ENCODE results near the gene MAZ.
"Not testable (repeated sequence)": the region's sequence is repeated elsewhere in the genome, so short reads cannot be mapped to it uniquely, and the experiment has no call there.

Gene MAZ

GRCh38 chr16:29775742-29776408 is 30.5 kb upstream of the MAZ start:
- H3K4me3 ChIP-seq (ENCODE audit: low read depth, low read length): no peak overlapping the region
- peak; percentile 20 for DNase-seq (ENCODE audit: low read depth)
- TF ChIP-seq CTCF (conservative IDR thresholded peaks at IDR 0.05; ENCODE audit: low read depth, low read length): no peak

GRCh38 chr16:29777576-29778350 is 28.6 kb upstream of the MAZ start, which contains the start of gene ZG16:
Gene ZG16, plus strand, starts transcription at chr16:29778256. Its CDS starts 1,011 bp downstream, at chr16:29779267.
- TF ChIP-seq CTCF (conservative IDR thresholded peaks at IDR 0.05; ENCODE audit: low read depth, low read length): no peak
- no peak within 1 kb of the TSS for H3K4me3 ChIP-seq (ENCODE audit: low read depth, low read length)
- DNase-seq (ENCODE audit: low read depth): no peak

GRCh38 chr16:29779474-29779873 is 26.9 kb upstream of the MAZ start:
- no peak for DNase-seq (ENCODE audit: low read depth)
- no peak for TF ChIP-seq CTCF (conservative IDR thresholded peaks at IDR 0.05; ENCODE audit: low read depth, low read length)

DNA sequence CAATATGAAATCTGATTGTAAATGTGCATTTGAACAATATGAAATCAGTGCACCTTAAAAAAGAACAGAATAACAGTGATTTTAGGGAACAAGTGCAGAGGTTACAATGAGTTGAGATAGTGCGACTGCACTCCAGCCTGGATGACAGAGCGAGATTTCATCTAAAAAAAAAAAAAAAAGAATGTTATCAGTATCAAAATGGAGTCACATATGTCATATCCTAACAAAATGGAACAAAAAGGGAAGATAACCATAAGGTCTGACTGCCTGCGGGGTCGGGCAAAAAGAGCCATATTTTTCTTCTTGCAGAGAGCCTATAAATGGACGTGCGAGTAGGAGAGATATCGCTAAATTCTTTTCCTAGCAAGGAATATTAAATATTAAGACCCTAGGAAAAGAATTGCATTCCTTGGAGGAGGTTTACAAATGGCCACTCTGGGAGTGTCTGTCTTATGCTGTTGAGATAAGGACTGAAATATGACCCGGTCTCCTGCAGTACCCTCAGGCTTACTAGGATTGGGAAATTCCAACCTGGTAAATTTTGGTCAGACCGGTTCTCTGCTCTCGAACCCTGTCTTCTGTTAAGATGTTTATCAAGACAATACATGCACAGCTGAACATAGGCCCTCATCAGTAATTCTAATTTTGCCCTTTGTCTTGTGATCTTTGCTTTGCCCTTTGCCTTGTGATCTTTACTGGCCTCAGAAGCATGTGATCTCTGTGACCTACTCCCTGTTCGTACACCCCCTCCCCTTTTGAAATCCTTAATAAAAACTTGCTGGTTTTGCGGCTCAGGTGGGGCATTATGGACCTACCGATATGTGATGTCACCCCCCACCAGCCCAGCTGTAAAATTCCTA is 23.0 kb upstream of the MAZ start:
- not testable (repeated sequence) for H3K4me3 ChIP-seq (ENCODE audit: low read depth, low read length); DNase-seq (ENCODE audit: low read depth)

More at GRCh38 chr16:29779474-29779873, 26.9 kb upstream of the MAZ start:
- H3K4me3 ChIP-seq (ENCODE audit: low read depth, low read length): no peak overlapping the region

GRCh38 chr16:29784157-29784556 is 22.2 kb upstream of the MAZ start:
- H3K4me3 ChIP-seq (ENCODE audit: low read depth, low read length): no peak overlapping the region
- no peak for DNase-seq (ENCODE audit: low read depth)
- no peak for TF ChIP-seq CTCF (conservative IDR thresholded peaks at IDR 0.05; ENCODE audit: low read depth, low read length)

- peak; percentile 69 for DNase-seq (ENCODE audit: low read depth)
- H3K4me3 ChIP-seq (ENCODE audit: low read depth, low read length): peak overlapping the region; percentile 55
Measured at GRCh38 chr16:29784901-29785500, 21.3 kb upstream of the MAZ start.

DNA sequence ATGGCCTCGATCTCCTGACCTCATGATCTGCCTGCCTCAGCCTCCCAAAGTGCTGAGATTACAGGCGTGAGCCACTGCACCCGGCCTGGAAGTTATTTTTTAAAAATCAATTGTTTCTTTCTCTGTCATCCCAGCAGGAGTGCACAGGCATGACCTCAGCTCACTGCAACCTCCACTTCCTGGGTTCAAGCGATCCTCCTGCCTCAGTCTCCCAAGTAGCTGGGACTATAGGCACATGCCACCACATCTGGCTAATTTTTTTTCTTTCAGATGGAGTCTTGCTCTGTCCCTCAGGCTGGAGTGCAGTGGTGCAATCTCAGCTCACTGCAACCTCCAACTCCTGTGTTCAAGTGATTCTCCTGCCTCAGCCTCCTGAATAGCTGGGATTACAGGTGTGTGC is 19.2 kb upstream of the MAZ start:
- not testable (repeated sequence) for H3K4me3 ChIP-seq (ENCODE audit: low read depth, low read length); DNase-seq (ENCODE audit: low read depth)

More at GRCh38 chr16:29784901-29785500, 21.3 kb upstream of the MAZ start:
- TF ChIP-seq CTCF (conservative IDR thresholded peaks at IDR 0.05; ENCODE audit: low read depth, low read length): peak; percentile 86
